Ovary (tissue), 3 donors: ENCODE measurements around the gene MEF2C.

Source experiments
- EP300 ChIP-seq: sonication (generic); formaldehyde crosslinking; IDR thresholded peaks from one replicate; pipeline ENCODE4 v1.6.1; 2017; ENCODE audit warnings: antibody characterized with exemption
- TF ChIP-seq, protein P1 (sequence below), 3 donors: fragments of 450-650 bp in 2 of 3; fragments of 200-600 bp in 1 of 3; IDR thresholded peaks; one replicate each; pipeline versions ENCODE4 v1.5.1 to v1.8.0; 2016 to 2022; ENCODE audit warnings: antibody characterized with exemption in 3 of 3, mild to moderate bottlenecking in 1 of 3
- donor health status: DM: no; HTN: no; CAD: no.

DNA sequence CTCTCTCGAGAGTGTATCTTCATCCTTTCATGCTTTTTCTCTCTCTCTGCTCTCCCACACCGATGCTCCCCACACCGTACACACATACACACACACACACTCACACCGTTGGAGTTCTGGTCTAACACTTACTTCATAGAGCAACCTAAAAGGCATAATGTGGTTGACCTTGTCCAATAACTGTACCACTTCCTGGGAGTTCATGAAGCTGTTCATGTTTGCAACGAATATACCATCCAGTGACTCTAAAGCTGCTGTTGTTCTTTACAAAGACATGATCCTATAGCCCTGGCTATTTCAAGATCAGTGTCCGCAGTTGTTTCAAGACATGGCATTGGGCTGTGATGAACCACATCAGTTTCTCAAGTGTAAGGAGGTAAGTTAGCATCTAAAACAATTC, 10.0 kb downstream of the MEF2C start:
- TF ChIP-seq, protein P1, sequence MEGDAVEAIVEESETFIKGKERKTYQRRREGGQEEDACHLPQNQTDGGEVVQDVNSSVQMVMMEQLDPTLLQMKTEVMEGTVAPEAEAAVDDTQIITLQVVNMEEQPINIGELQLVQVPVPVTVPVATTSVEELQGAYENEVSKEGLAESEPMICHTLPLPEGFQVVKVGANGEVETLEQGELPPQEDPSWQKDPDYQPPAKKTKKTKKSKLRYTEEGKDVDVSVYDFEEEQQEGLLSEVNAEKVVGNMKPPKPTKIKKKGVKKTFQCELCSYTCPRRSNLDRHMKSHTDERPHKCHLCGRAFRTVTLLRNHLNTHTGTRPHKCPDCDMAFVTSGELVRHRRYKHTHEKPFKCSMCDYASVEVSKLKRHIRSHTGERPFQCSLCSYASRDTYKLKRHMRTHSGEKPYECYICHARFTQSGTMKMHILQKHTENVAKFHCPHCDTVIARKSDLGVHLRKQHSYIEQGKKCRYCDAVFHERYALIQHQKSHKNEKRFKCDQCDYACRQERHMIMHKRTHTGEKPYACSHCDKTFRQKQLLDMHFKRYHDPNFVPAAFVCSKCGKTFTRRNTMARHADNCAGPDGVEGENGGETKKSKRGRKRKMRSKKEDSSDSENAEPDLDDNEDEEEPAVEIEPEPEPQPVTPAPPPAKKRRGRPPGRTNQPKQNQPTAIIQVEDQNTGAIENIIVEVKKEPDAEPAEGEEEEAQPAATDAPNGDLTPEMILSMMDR (IDR thresholded peaks at IDR 0.05) = no peak
- no peak for TF ChIP-seq EP300
